Inflammatory macrophage (primary cell): ENCODE results near the gene HMGN2.

ENCODE experiments used
- DNase-seq, 2 donors: peaks; one replicate each; pipeline ENCODE4 v3.0.0-alpha.2; 2020 to 2022
- total RNA-seq, 18 experiments: gene quantifications; one replicate each; lab custom pipeline; 2026; ENCODE audit warnings: mixed read lengths in 6 of 18, inconsistent platforms in 2 of 18; lab: John Stamatoyannopoulos, UW

HMGN2 gene
- total RNA-seq, result 41.8 to 270 (median 124) reads per million in 18 experiments

DNA sequence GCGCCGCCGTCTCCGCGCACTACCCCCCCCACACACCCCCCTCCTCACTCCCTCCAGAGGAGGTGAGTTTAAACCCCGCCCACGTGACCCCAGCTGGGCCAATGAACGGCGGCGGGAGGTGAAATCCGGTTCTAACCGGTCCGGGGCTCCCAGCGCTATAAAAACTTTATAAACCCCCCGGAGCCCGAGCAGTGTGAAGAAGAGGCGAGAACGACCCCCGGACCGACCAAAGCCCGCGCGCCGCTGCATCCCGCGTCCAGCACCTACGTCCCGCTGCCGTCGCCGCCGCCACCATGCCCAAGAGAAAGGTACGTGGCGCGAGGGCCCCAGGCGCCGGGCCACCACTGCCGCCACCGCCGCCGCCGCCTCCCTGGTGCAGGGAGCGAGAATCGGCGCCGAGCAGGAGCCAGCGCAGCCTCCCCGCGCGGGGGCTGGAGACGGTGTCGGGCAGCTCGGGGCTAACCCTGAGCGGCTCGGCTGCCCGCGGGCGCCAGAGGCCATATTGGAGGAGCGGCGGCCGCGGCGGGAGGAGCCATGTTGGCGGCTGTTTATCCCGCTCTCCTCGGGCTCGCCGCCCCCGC lies at the start of gene HMGN2:
Gene HMGN2 (plus strand): TSS at position 121 of the 581 bp plus-strand sequence. CDS start 173 bp downstream, at position 294.
- peak; percentile 91 for DNase-seq

DNA sequence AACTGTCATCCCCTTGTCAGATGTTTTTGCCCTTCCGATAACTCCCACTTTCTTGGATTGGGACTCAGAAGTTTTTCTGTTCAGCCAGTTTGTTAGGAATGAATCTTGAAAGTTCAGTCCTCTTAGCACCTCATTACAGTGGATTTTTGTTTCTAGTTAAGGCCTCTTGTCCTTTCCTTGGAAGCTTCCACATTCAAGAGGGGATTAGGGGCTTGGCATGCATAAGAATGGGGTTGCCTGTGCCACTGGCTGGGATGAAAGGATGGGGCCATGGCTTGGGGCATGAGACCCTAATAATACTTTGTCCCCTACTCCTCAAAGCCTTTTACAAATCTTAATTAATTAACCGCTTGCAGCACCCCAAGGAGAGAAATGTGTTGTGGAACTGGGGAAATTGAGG lies 42.5 kb upstream of the HMGN2 start:
- DNase-seq, result no peak

DNA sequence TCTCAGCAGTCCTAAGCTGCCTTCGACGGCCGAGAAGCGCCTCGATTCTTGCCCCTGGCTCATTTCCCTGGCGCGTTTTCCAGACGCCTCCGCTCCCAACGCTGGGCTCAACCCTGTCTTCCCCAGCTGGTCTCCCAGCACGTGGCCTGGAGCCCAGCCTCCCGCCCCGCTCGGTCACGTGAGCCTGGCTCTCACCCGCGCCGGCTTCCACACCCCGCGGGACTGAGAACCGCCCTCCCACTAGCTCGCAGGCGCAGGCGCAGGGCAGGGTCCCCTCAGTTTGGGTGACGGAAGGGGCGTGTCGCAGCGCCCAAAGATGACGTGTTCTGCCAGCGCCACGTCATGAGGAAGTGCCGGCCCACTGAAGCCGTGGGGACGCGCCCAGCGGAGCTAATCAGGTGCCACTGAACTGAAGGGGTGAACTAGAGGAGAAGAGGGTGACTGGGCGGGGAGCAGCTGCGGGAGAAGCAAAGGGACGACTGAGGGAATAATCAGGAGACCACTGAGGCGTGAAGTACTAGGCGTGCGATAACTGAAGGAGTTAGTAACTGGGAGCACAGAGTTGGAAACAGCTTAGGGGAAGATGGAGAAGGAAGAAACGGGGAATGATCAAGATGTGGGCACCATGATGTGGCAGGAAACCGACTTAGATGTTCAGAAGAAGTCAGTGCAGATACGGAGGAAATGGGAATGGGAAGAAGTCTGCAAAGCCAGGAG lies 40.1 kb upstream of the HMGN2 start, which contains the start of gene DHDDS:
Gene DHDDS (plus strand): TSS at position 343 of the 717 bp plus-strand sequence. CDS start 625 bp downstream, outside the sequence.
- peak; percentile 99 for DNase-seq

- no peak for DNase-seq
Observed at GRCh38 chr1:26432793-26433192, 39.4 kb upstream of the HMGN2 start.

DNA sequence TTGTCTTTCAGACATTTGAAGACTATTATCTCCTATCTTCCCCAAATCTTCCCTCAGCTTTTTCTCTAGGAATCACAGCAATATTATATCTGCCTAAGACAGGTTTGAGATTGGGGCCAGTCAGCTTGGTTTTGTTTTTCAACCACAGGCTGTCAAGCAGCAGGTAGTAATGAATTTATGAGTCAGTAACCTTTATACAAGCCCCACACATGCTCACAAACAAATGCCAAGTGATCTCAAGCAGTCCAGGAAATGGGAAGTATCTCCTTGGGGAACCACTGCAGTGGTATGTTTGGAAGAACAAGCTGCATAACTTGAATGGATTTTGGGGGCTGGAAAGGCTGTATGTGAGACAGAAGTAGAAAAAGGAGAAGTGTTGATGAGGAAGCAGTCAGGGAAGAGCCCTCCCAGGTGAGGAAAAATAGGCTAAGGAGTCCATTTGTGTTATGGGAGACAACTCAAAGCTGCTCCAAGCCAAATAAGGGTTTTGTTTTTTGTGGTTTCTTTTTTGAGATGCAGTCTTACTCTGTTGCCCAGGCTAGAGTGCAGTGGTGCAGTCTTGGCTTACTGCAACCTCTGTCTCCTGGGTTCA lies 38.0 kb upstream of the HMGN2 start:
- no peak for DNase-seq

DNA sequence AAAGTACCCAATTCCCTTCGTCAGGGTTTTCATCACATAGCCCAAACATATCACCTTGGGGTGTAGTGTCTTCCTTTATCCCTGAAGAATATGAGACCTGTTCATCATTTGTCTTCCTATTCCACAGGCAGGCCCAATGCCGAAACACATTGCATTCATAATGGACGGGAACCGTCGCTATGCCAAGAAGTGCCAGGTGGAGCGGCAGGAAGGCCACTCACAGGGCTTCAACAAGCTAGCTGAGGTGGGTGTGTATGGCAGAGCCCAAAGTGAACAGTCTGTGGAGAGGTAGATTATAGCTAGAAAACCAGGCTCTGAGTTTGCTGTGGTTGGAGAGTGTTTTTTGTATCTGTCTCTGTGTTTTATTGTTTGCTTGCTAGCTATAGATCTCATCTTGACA lies 34.2 kb upstream of the HMGN2 start:
- no peak for DNase-seq

DNA sequence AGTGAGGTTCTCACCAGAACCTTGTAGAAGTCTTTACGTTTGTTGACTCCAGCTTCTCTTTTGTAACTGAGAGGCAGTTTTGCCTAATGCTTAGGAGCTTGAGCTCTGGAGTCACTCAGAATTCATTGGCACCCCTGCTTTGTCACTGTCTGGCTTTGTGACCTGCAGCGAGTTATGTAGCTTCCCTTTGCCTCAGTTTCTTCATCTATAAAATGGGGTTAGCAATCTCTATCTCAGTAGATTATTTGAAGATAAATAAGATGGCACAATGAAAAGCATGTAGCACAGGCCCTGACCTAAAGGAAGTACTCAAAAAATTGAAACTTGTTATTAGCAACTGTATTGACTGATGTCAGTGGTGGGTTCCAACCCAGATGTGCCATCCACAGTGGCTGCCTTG lies 32.0 kb upstream of the HMGN2 start:
- DNase-seq, result no peak

DNA sequence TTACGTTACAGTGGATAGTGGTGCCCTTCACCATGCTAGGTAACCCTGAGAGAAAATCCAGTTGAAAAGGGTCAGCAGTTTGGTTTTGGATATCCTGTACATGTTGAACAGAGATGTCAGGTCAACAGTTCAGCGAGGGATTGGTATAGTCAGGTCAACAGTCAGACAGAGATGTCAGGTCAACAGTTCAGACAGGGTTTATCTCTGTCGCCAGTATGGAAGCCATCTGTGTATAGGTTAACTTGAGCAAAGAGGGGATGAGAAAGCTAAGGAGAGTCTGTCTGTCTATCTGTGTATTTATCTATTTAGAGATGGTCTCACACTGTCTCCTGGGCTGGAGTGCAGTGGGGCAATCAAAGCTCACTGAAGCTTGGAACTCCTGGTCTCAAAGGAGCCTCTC lies 22.4 kb upstream of the HMGN2 start:
- DNase-seq, result no peak

DNA sequence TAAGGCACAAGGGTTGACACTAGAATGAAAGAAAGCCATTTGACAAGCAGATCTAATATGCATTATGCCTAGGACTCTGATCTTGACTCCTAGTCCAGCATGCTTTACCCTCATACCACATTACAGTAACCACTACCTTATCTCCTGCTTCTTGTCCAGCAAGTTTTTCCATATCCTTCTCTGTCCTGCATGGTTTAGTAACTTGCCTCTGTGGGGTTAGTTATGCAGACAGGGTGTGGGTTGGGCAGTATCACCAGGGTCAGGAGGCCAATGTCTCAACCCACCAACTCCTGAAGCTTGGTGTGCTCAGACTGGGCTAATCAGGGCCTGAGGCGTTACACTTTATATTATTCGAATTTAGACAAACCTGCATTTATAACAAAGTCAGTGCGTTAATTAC lies 21.3 kb upstream of the HMGN2 start:
- DNase-seq, result no peak

DNA sequence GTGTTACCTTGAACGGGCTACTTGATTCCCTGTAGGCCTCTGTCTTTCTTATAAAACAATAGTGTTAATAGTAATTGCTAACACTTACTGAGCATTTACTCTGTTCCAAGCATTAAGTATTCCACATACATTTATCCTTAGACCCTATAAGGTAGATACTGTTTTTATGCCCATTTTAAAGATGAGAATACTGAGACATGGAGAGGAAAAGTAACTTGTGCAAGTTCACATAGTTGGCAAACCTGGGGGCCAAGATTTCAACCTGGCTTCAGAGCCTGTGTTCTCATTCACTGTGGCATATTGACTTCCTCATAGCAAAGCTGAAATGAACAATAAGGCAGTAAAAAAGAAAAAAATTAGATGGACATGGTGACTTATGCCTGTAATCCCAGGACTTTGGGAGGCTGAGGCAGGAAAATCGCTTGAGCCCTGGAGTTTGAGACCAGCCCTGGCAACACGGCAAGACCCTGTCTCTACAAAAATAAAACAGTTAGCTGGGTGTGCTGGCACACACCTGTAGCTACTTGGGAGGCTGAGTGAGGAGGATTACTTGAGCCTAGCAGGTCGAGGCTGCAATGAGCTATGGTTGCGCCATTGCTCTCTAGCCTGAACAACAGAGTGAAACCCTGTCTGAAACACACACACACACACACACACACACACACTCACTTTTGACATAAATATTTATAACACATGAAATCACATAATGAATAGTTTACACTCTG lies 19.6 kb upstream of the HMGN2 start:
- DNase-seq, result no peak

GRCh38 chr1:26459148-26459547 lies 13.1 kb upstream of the HMGN2 start:
- no peak for DNase-seq

GRCh38 chr1:26459573-26460031 lies 12.6 kb upstream of the HMGN2 start:
- DNase-seq, result no peak

- DNase-seq, result no peak
Observed at GRCh38 chr1:26468911-26469310, 3.3 kb upstream of the HMGN2 start.

- no peak for DNase-seq
Observed at GRCh38 chr1:26469558-26469957, 2.7 kb upstream of the HMGN2 start.

- DNase-seq, result no peak
Observed at GRCh38 chr1:26470878-26471497, 1.3 kb upstream of the HMGN2 start.

DNA sequence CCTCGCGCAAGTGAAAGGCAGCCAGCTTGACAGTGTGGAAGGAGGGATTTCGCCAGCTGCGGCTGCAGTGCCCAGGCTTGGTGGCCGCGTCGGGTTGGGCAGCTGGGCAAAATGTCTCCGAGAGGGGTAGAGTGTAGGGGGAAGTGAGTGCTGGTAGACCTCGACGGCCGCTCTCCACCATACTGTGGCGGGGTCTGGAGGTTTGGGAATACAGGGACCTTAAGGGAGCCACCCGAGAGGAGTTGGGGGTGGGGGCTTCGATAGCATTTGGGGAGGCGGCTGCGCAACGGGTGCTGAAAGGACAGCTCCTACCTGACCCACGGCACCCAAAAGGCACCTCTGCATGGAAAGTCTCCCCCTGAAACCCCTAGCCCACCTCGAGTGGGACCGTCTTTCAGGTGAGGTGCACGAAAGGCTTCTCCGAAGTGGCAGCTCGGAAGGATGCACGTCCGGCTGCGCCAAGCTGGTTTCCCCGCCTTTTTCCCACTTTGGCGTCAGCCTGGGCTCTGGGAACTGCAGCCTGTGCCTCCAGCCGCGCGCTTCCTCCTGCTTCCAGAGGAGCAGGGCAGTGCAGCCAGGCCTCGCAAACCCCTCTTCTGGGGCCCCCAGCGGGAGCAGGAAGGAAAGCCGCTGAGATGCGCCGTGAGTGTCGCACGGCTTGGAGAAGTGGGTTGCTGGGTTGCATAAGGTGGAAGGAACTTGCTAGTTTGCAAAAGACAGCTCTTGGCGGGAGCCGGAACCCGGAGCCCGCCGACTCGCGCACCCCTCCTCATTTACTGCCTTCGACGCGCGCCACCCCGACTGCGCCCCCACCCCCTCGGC lies 531 bp upstream of the HMGN2 start:
- DNase-seq, result peak; percentile 94

GRCh38 chr1:26472901-26473845 lies 933 bp downstream of the HMGN2 start:
- DNase-seq, result peak; percentile 96 to 97

DNA sequence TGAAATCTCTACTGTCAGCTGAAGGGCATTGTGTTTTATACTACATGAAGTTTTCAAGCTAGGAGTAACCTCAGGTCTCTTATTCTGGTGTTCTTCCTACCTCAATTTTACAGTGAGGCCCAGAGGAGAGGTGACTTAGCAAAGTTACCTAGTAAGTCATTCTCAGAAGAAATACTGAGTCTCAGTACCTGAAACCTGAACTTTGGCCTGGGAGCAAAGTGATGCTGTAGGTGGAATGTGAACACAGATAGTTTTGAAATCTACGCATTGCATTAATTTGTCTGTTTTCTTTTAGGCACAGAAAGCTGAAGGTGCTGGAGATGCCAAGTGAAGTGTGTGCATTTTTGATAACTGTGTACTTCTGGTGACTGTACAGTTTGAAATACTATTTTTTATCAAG lies 2.6 kb downstream of the HMGN2 start:
- no peak for DNase-seq

DNA sequence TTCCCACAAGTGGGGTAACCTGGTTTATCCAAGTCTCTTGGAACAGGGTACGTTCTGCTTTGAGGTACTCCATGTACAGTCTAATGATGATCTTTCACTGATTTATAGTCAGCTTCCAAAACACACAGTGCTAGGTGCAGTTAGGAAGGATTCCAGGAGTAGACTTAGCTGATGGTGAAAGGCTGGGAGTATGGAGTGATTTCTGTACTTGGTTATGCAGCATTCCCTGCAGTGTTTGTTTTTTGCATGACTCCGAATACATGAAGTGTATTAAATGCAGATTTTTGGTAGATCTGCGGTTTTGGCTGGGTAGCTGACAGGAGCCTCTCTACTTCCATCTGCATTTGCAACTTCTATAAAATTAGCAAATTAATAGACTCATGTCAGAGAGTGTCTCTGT lies 3.7 kb downstream of the HMGN2 start:
- no peak for DNase-seq

DNA sequence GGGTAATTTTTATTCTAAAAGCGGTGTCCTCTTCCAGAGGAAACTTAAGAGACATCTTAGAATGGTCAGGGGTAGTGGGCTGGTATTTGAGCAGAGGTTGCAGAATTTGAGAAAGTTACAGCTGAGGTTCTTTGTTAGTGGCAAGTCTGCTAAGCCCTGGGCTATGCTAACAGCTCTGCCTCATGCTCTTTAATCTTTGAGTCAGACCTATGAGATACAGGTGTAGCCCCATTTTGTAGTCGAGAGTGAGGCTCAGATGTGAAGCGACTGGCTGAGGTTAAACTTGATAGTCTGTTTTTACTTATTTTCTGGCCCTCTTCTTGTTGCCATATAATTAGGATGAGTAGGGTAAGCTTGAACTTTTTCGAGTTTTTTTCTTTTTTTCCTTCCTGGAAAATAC lies 4.7 kb downstream of the HMGN2 start:
- no peak for DNase-seq
